Bone marrow (tissue), 2 donors: ENCODE measurements around the gene MARK3.

Experiments
- DNase-seq, 2 donors: peaks; one replicate each; lab custom pipeline; 2025; lab: John Stamatoyannopoulos, UW

Gene MARK3

GRCh38 chr14:103367995-103368394, 17.2 kb upstream of the MARK3 start:
- no peak for DNase-seq

DNA sequence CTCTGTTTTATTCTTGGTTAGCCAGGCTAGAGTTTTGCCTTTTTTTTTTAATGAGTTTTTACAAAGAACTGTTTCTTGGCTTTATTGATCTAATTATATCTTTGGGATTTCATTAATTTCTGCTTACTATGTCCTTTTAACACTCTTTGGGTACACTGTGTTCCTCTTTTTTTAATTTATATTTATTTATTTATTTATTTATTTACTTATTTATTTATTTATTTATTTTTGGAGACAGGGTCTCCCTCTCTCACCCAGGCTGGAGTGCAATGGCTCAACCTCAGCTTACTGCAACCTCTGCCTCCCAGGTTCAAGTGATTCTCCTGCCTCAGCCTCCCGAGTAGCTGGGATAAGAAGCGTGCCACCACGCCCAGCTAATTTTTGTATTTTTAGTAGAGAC, 15.1 kb upstream of the MARK3 start:
- DNase-seq = no peak

- no peak for DNase-seq
These were observed 13.2 kb upstream of the MARK3 start for GRCh38 chr14:103372017-103372416.

DNA sequence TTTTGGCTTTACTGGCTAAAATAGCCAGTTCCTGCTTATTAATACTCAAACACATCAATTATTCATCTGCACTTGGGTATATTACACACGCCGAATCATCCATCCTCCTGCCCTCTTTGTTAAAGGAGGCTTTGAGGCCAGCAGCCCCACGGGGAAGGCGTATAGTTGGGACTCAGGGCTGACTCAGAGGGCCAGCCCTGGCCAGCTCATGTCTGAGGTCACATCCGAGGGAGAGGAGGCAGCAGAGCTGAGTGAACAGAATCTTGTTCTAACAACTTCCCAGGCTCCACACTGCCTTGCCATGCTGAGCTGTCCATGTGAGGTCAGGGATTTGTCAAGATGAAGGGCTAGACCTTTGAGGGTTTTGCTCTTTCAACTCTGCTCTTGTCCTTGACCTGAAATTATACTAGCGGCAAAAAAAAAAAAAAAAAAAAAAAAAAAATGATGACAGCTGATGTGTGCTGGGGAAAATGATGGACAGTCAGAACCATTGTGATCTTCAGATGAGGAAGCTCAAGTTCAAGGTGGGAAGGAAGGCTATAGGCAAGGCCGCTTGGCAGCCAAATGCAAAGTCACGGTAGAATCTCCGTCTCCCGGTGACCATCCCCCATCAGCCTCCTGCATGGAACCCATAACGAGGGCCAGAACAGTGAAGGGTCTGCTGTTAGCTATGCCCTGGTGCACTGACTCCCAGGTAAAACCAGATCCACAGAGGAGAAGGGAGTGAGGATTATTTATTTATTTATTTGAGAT, 12.5 kb upstream of the MARK3 start:
- DNase-seq = peak; percentile 32 to 33

GRCh38 chr14:103374121-103374520, 11.1 kb upstream of the MARK3 start:
- DNase-seq = no peak

- DNase-seq = no peak
These were observed 7.6 kb upstream of the MARK3 start for GRCh38 chr14:103377522-103378037.

- no peak for DNase-seq
These were observed 7.0 kb upstream of the MARK3 start for GRCh38 chr14:103378038-103378854.

- DNase-seq = no peak
These were observed 4.4 kb upstream of the MARK3 start for GRCh38 chr14:103380719-103381377.

DNA sequence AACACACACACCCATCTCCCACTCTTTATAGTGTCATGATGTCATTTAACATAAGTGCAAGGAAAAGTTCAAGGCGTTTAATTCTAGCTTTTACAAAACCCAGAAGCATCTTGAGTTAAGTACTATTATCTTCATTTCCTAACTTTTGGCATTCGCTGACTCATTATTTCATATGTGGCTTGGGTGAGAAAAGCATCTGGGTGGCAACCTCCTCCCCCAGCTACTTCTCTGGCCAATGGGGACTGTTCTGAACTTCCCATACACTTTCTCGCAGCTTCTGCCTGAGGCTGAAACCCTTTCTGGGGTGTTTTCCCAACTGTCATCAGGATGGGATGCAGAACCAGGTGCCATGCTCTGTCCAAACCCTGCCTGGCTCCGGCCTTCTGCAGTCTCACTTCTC, 2.8 kb upstream of the MARK3 start:
- DNase-seq = peak in 1 of 2 donors; percentile 36

- DNase-seq = no peak
These were observed 614 bp upstream of the MARK3 start for GRCh38 chr14:103384450-103385151.

- DNase-seq = no peak
These were observed 906 bp downstream of the MARK3 start for GRCh38 chr14:103385929-103386712.

DNA sequence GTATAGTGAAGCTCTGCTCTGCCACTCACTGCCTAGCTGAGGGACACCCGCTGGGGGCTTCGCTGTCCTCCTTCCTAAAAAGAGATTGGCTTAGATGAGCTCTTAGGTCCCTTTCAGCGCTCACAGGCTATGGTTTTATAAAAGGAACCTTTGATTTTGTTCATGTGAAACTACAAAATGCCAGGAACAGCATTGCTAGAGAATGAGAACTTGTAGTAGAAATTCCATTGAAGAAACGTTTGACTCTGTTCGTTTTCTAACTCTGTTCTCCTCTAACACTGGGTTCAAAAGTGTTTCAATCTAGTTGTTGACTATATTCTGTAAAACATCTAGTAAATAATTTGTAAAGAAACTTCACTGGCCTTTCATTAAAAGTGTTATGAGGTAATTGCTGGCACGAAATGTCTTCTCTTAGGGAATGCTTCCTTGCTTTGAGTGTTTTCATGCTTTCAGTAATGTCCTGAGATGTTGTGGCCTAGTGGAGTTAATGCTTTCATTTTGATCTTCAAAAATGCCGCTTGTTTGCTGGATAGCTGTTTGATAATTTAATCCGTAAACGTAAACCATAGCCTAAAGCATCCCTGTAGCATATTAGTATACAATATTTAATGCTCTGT, 1.6 kb downstream of the MARK3 start:
- no peak for DNase-seq

GRCh38 chr14:103388664-103389063, 3.4 kb downstream of the MARK3 start:
- DNase-seq = no peak

- no peak for DNase-seq
These were observed 5.4 kb downstream of the MARK3 start for GRCh38 chr14:103390605-103391004.

- DNase-seq = peak in 1 of 2 donors; percentile 78
These were observed 5.8 kb downstream of the MARK3 start for GRCh38 chr14:103391048-103391447.

GRCh38 chr14:103392106-103392505, 6.9 kb downstream of the MARK3 start:
- no peak for DNase-seq

DNA sequence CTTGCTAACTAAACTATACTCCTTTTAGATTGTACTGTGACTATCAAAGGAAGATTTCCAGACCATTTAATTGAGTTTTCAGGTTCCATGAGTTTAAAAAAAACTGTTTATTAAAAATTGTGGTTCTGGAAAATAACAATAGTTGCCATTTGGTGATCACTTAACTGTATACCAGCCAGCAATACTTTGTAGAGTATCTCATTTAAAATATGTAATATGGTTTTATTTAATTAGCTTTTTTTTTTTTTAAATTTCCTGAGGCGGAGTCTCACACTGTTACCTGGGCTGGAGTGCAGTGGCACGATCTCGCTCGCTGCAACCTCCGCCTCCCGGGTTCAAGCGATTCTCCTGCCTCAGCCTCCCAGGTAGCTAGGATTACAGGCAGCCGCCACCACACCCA, 7.4 kb downstream of the MARK3 start:
- DNase-seq = no peak

GRCh38 chr14:103393070-103393469, 7.9 kb downstream of the MARK3 start:
- DNase-seq = no peak

- DNase-seq = peak in 1 of 2 donors; percentile 19
These were observed 8.7 kb downstream of the MARK3 start for GRCh38 chr14:103393676-103394626.
